Naive B cell (primary cell): ENCODE data around the gene NHP2. TPM values are rescaled to one million over a fixed set of nuclear protein-coding genes. Genes with fewer than 3 reads are reported as not detected.

Experiments used
- ATAC-seq, 2 donors: fragments of 150-1000 bp; cut with Tn5 transposase; 2 replicates each; pipeline ENCODE4 v1.10.0; 2021; ENCODE audit warnings: low read depth in 2 of 2, mild to moderate bottlenecking in 2 of 2, moderate library complexity in 2 of 2
- DNase-seq: peaks from one replicate; pipeline ENCODE4 v3.0.0; 2022
- H3K27ac Mint-ChIP-seq, 6 donors: one replicate each; pipeline ENCODE4 v1.8.0; 2020 to 2022; ENCODE audit warnings: mild to moderate bottlenecking in 6 of 6, mixed read lengths in 6 of 6, moderate library complexity in 5 of 6, inconsistent platforms in 2 of 6
- H3K27me3 Mint-ChIP-seq, 3 donors: one replicate each; pipeline ENCODE4 v1.8.0; 2021 to 2022; ENCODE audit warnings: mixed read lengths in 3 of 3, mild to moderate bottlenecking in 1 of 3
- H3K36me3 Mint-ChIP-seq, 2 donors: one replicate each; pipeline ENCODE4 v1.8.0; 2020 to 2022; ENCODE audit warnings: mixed read lengths in 2 of 2, inconsistent platforms in 1 of 2, mild to moderate bottlenecking in 1 of 2
- H3K4me1 Mint-ChIP-seq, 3 donors: one replicate each; pipeline ENCODE4 v1.8.0; 2020 to 2022; ENCODE audit warnings: mixed read lengths in 3 of 3, inconsistent platforms in 1 of 3, mild to moderate bottlenecking in 1 of 3, moderate library complexity in 1 of 3
- H3K4me3 Mint-ChIP-seq, 8 donors: one replicate each; pipeline ENCODE4 v1.8.0; 2020 to 2022; ENCODE audit warnings: mild to moderate bottlenecking in 8 of 8, mixed read lengths in 8 of 8, moderate library complexity in 8 of 8, inconsistent platforms in 2 of 8
- H3K9me3 Mint-ChIP-seq, 7 donors: one replicate each; pipeline ENCODE4 v1.8.0; 2020 to 2022; ENCODE audit warnings: mixed read lengths in 7 of 7, mild to moderate bottlenecking in 5 of 7, inconsistent platforms in 2 of 7, moderate library complexity in 1 of 7
- polyA plus RNA-seq, 6 donors: library from polyadenylated mRNA; unstranded; fragments of 300-500 nt; fragmentation: Illumina TruSeq; gene quantifications; one replicate each; pipeline ENCODE4 v1.2.3, GENCODE V29; 2021; ENCODE audit warnings: low read depth in 6 of 6

Gene NHP2
- polyA plus RNA-seq, 6 donors from 2014 or later = 212 to 320 (median 229) TPM

DNA sequence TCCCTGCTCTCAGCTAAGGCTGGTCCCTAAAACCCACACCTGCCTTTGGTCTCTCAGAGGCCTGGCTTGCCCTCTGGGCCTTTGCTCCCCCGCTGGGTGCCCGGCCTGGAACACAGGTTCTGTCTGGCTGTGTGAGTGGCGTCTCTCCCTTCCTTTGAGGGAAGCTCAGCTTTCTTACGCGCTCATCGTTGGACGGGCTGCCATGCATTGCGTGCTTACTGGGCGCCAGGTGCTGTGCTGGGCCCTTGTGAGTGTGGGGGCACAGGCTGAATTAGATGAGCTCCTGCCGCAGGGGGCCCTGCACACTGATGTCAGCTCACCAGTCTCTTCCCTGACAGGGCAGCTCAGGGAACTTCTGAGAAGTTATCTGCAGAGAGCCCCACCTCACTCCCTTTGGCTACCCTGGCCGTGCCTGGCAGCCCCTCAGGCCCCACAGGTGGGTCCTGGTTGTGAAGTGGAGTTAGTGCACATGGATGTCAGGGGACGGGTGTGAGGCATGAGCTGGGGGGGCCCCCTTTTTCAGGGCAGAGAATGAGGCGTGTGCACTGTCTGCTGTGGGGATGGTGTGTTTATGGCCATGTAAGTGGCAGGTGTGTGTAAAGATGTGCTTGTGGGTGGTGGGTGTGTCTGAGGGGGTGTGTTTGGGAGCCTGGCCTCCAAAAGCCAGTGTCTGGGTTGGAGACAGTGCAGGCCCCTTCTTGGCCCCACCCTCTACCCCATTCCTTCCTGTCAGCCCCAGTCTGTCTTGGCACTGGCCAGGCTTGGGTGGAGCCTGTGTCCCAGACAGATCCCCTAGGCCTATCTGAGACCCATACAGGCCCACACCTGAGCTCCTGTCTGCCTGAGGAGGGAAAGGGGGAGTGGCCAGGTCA lies 30.4 kb downstream of the NHP2 start:
- H3K4me1 Mint-ChIP-seq = peaks cover 32 to 57% (median 34%) of the 10 kb centered on the region in 3 donors

DNA sequence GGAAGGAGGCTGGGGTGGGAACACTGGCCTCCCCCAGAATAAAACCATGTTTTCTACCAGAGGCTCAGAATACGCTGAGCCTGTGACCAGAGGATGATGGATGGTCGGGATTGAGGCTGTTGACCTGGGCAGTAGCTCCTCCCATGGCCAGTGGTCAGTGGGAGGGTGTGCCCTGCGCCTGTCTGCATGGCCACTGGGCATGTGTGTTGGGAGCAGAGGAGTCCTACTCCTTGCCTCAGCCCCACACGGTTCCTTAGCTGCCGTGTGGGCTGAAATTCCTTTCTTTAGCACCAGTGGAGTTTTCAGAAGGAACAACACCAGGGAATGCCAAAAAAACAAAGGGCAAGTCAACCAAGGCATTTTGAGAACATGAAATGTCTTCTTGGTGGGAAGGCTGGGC lies 31.3 kb downstream of the NHP2 start:
- no peaks in the 10 kb centered on the region for H3K9me3 Mint-ChIP-seq
- no peak for ATAC-seq
- no peaks in the 10 kb centered on the region for H3K36me3 Mint-ChIP-seq
- H3K27ac Mint-ChIP-seq = peak overlapping the region in 3 of 6 donors; percentile 26 to 66 (median 29)
- H3K4me1 Mint-ChIP-seq = peaks cover 34 to 66% (median 42%) of the 10 kb centered on the region in 3 donors
- DNase-seq = no peak
- peak overlapping the region in 1 of 8 donors; percentile 6 for H3K4me3 Mint-ChIP-seq
- H3K27me3 Mint-ChIP-seq = no peaks in the 10 kb centered on the region

More for the DNA sequence above, 30.4 kb downstream of the NHP2 start:
- H3K4me3 Mint-ChIP-seq = peak overlapping the region in 1 of 8 donors; percentile 12
- no peaks in the 10 kb centered on the region for H3K27me3 Mint-ChIP-seq
- no peaks in the 10 kb centered on the region for H3K9me3 Mint-ChIP-seq
- no peaks in the 10 kb centered on the region for H3K36me3 Mint-ChIP-seq
- ATAC-seq (no peak), DNase-seq (no peak)
- H3K27ac Mint-ChIP-seq = peak overlapping the region in 1 of 6 donors; percentile 80

DNA sequence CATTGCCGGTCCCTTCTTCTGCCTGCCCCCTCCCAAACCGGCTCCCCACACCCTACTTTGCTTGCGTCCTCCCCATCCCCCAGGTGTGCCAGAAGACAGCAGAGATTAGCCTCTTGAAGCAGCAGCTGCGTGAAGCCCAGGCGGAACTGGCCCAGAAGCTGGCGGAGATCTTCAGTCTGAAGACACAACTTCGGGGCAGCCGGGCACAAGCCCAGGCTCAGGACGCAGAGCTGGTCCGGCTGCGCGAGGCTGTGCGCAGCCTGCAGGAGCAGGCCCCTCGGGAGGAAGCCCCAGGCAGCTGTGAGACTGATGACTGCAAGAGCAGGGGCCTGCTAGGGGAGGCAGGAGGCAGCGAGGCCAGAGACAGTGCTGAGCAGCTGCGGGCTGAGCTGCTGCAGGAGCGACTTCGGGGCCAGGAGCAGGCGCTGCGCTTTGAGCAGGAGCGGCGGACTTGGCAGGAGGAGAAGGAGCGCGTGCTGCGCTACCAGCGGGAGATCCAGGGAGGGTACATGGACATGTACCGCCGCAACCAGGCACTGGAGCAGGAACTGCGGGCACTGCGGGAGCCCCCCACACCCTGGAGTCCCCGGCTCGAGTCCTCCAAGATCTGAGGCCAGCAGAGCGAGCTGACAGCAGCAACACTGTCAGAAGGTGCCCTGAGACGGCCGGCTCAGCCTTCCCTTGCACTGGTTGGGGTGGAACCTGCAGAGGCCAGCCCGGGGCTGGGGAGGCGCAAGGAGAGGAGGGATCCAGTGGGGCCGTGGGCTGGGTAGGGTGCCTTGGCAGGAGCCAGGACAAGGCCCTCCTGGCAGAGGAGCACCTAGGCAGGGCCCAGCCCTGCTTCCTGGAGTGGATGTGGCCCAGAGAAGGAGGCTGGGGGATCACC lies 32.1 kb downstream of the NHP2 start:
- Mint-ChIP-seq H3K4me1 (peaks cover 38 to 72% (median 48%) of the 10 kb centered on the region in 3 donors), H3K36me3 (no peaks in the 10 kb centered on the region), H3K4me3 (peak overlapping the region; percentile 35 to 89 (median 75)), H3K27ac (peak overlapping the region in 5 of 6 donors; percentile 42 to 90 (median 76)), H3K9me3 (no peaks in the 10 kb centered on the region), H3K27me3 (no peaks in the 10 kb centered on the region)
- ATAC-seq = no peak
- no peak for DNase-seq

DNA sequence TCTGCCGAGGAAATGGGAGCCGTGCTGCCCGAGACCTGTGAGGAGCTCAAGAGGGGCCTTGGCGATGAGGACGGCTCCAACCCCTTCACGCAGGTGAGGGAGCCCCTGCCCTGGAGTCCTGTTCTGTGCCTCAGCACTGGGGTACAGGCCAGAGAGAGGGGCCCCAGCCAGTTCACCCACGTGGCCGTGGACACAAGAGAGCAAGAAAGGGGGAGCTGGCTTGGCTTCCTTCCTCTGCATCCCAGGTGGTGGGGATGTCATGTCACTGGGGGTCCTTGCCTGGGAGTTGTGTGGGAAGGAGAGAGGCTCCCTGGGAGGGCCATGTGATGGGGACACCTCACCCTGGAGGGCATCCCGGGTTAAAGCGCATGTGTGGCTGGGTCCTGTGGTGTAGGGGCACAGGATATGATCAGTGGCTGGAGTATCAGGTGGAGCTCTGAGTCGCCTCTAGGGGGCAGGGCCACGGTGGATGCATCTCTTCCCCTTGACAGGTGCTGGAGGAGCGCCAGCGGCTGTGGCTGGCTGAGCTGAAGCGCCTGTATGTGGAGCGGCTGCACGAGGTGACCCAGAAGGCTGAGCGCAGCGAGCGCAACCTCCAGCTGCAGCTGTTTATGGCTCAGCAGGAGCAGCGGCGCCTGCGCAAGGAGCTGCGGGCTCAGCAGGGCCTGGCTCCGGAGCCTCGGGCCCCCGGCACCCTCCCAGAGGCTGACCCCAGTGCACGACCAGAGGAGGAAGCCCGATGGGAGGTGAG lies 32.9 kb downstream of the NHP2 start:
- peak overlapping the region; percentile 66 to 97 (median 90) for H3K27ac Mint-ChIP-seq
- no peaks in the 10 kb centered on the region for H3K9me3 Mint-ChIP-seq
- no peaks in the 10 kb centered on the region for H3K36me3 Mint-ChIP-seq
- ATAC-seq (peak; percentile 46 to 60), DNase-seq (peak; percentile 78)
- H3K27me3 Mint-ChIP-seq = no peaks in the 10 kb centered on the region
- peaks cover 41 to 80% (median 56%) of the 10 kb centered on the region in 3 donors for H3K4me1 Mint-ChIP-seq
- peak overlapping the region; percentile 47 to 89 (median 76) for H3K4me3 Mint-ChIP-seq

DNA sequence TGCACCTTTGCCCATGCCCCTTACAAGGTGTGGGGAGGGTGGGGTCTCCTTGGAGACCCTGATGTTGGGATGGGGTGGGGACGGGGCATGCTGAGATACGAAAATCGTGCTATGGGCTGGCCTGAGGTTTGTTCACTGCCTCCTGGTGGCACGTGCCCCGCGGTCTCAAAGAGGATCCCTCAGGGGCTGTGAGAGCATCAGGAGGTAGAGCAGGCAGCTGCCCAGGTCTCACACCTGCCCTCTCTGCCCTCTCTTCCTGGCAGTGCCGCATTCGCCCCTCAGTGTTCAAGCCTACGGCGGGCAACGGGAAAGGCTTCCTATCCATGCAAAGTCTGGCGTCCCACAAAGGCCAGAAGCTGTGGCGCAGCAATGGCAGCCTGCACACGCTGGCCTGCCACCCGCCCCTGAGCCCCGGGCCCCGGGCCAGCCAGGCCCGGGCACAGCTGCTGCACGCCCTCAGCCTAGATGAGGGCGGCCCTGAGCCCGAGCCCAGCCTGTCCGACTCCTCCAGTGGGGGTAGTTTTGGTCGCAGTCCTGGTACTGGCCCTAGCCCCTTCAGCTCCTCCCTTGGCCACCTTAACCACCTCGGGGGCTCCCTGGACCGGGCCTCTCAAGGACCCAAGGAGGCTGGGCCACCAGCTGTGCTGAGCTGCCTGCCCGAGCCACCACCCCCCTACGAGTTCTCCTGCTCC lies 33.6 kb downstream of the NHP2 start:
- Mint-ChIP-seq H3K36me3 (no peaks in the 10 kb centered on the region), H3K4me3 (peak overlapping the region in 5 of 8 donors; percentile 8 to 99 (median 82)), H3K27ac (peak overlapping the region in 4 of 6 donors; percentile 82 to 100 (median 89)), H3K9me3 (no peaks in the 10 kb centered on the region), H3K27me3 (no peaks in the 10 kb centered on the region), H3K4me1 (peaks cover 46 to 84% (median 63%) of the 10 kb centered on the region in 3 donors)
- ATAC-seq (no peak), DNase-seq (no peak)

GRCh38 chr5:178117923-178118701 lies 35.6 kb downstream of the NHP2 start:
- Mint-ChIP-seq H3K9me3 (no peaks in the 10 kb centered on the region), H3K36me3 (no peaks in the 10 kb centered on the region), H3K4me1 (peaks cover 47 to 79% (median 73%) of the 10 kb centered on the region in 3 donors), H3K27ac (peak overlapping the region; percentile 84 to 100 (median 88)), H3K4me3 (peak overlapping the region; percentile 61 to 99 (median 94)), H3K27me3 (no peaks in the 10 kb centered on the region)
- peak; percentile 63 for DNase-seq
- no peak for ATAC-seq

DNA sequence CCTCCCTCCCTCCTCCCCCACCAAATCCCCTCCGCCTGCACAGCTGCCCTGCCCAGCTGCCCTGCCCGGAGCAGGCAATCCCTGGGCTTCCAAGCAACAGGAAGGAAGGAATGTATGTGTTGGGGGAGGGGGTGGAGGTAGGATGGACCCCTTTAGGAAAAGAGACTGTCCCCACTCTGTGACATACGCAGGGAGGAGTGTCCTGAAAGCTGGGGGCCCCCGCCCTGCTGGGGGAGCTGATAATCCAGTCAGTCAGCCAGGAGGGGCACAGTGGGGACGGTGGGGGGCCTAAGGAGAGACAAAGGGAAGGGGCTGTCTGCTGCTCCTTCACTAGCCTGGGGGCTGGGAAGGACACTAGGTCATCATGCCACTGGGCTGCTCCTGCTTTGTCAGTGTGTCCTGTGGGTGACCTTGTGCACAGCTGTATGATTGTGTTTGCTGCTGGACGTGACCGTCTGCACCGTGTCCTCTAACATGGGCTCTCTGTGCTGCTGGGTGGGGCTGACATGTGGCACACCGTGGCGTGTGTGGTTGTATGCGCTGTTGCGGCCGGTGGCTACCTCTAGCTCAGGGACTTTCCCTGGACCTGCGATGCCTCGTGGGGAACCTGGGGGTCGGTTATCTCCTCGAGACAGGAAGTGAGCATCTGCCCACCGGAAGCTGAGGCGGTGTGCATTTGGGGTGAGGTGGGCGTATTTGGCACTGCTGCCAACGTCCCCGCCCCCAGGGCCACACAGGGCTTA lies 37.4 kb downstream of the NHP2 start:
- Mint-ChIP-seq H3K27ac (peak overlapping the region; percentile 91 to 100 (median 98)), H3K36me3 (no peaks in the 10 kb centered on the region), H3K4me1 (peaks cover 46 to 74% (median 74%) of the 10 kb centered on the region in 3 donors), H3K4me3 (peak overlapping the region; percentile 81 to 100 (median 97)), H3K27me3 (no peaks in the 10 kb centered on the region), H3K9me3 (no peaks in the 10 kb centered on the region)
- DNase-seq (peak; percentile 91), ATAC-seq (peak; percentile 64 to 66)

DNA sequence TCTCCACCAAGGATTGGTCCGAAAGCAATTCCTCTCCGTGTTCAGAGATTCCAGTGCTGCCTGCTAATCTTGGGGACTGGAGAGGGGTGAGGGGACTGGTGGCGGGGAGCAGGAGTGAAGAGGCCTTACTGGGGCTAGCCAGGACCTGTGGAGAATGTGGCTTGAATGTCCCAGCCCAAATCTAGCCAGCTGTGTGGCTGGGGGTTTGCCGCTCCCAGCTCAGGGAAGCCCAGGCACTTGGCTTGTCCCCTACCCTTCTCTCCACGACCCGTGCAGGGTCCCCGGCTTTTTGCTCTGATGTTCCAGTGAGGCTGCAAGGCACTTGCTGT lies 37.9 kb downstream of the NHP2 start:
- Mint-ChIP-seq H3K27ac (peak overlapping the region; percentile 91 to 100 (median 98)), H3K9me3 (no peaks in the 10 kb centered on the region), H3K36me3 (no peaks in the 10 kb centered on the region), H3K4me3 (peak overlapping the region; percentile 89 to 100 (median 98)), H3K4me1 (peaks cover 42 to 69% (median 68%) of the 10 kb centered on the region in 3 donors), H3K27me3 (no peaks in the 10 kb centered on the region)
- no peak for DNase-seq
- ATAC-seq = no peak

GRCh38 chr5:178115136-178115813 lies 38.4 kb downstream of the NHP2 start:
- Mint-ChIP-seq H3K27ac (peak overlapping the region; percentile 91 to 100 (median 98)), H3K27me3 (no peaks in the 10 kb centered on the region), H3K36me3 (no peaks in the 10 kb centered on the region), H3K9me3 (no peaks in the 10 kb centered on the region), H3K4me1 (peaks cover 42 to 68% (median 63%) of the 10 kb centered on the region in 3 donors), H3K4me3 (peak overlapping the region; percentile 89 to 100 (median 98))
- DNase-seq = peak; percentile 61
- ATAC-seq = peak; percentile 13

- peak overlapping the region; percentile 91 to 100 (median 99) for H3K27ac Mint-ChIP-seq
- no peaks in the 10 kb centered on the region for H3K9me3 Mint-ChIP-seq
- H3K4me1 Mint-ChIP-seq = peaks cover 44 to 67% (median 59%) of the 10 kb centered on the region in 3 donors
- peak; percentile 26 to 31 for ATAC-seq
- H3K27me3 Mint-ChIP-seq = no peaks in the 10 kb centered on the region
- peak overlapping the region; percentile 89 to 100 (median 98) for H3K4me3 Mint-ChIP-seq
- DNase-seq = peak; percentile 63
- no peaks in the 10 kb centered on the region for H3K36me3 Mint-ChIP-seq
Measured at GRCh38 chr5:178114325-178115135, 39.2 kb downstream of the NHP2 start.
